ENCODE data around the gene SLC45A3. TPM values are rescaled to one million over a fixed set of nuclear protein-coding genes. Genes with fewer than 3 reads are reported as not detected.

The SLC45A3 gene
- total RNA-seq, 1 experiment from 2014 or later, result 16.7 TPM

- no peaks in the 10 kb centered on the region for H3K4me1 Mint-ChIP-seq
- no peak overlapping the region for H3K4me2 ChIP-seq (ENCODE audit: insufficient read depth, insufficient read length, low read length)
- H3K23me2 ChIP-seq (ENCODE audit: insufficient read length, low read depth, low read length, poor library complexity, severe bottlenecking), result no peaks in the 10 kb centered on the region
- H2AFZ ChIP-seq (ENCODE audit: low read length), result no peak overlapping the region
- no peaks in the 10 kb centered on the region for H3K27me3 ChIP-seq (ENCODE audit: insufficient read depth, low read length)
- no peak overlapping the region for H2BK12ac ChIP-seq (ENCODE audit: insufficient read length, low read depth, low read length)
- H3K56ac ChIP-seq (ENCODE audit: insufficient read length, low read depth, low read length), result no peak overlapping the region
- H3K79me1 ChIP-seq (ENCODE audit: insufficient read depth, low read depth, low read length, poor library complexity, severe bottlenecking), result no peaks in the 10 kb centered on the region
- H2BK15ac ChIP-seq (ENCODE audit: low read depth, low read length), result no peak overlapping the region
- H3K27ac Mint-ChIP-seq, result peak overlapping the region in 1 of 3 experiments; percentile 79; a peak in 3 of 7 replicates
- H4K5ac ChIP-seq (ENCODE audit: insufficient read length, low read depth, low read length), result no peak overlapping the region
- no peaks in the 10 kb centered on the region for H4K20me1 ChIP-seq (ENCODE audit: control insufficient read depth, insufficient read depth, insufficient read length)
- no peak overlapping the region for H3T11ph ChIP-seq (ENCODE audit: low read length)
- H3K9me3 Mint-ChIP-seq, result no peaks in the 10 kb centered on the region
- no peak overlapping the region for H4K91ac ChIP-seq (ENCODE audit: insufficient read length, low read depth, low read length)
- no peak for DNase-seq
- no peak overlapping the region for H3K9ac ChIP-seq (ENCODE audit: extremely low read depth, insufficient read length, low read length)
- no peak overlapping the region for H3K18ac ChIP-seq (ENCODE audit: insufficient read length, low read depth, low read length)
- H2BK120ac ChIP-seq (ENCODE audit: low read depth, low read length, poor library complexity, severe bottlenecking), result no peak overlapping the region
- no peak overlapping the region for H3K14ac ChIP-seq (ENCODE audit: insufficient read depth, low read length)
- H4K8ac ChIP-seq (replicated peaks; ENCODE audit: insufficient read length, low read depth, low read length), result no peak overlapping the region
- H3K36me3 Mint-ChIP-seq (ENCODE audit: insufficient read depth in 1 of 3, low read depth in 3 of 3), result peaks cover 16 to 60% (median 45%) of the 10 kb centered on the region in 3 experiments; a peak in 6 of 7 replicates
- WGBS (ENCODE audit: extremely low coverage, insufficient read length, low lambda C conversion rate), result no CpG with 5 or more reads among the region's 2 CpGs
- H3K4me3 Mint-ChIP-seq, result no peak overlapping the region
- H2BK20ac ChIP-seq (ENCODE audit: low read depth, low read length, poor library complexity, severe bottlenecking), result no peak overlapping the region
- H2BK5ac ChIP-seq (ENCODE audit: insufficient read length, low read length), result no peak overlapping the region
- no peaks in the 10 kb centered on the region for H3K9me3 ChIP-seq (ENCODE audit: control insufficient read depth, low read depth, low read length)
- H3K23ac ChIP-seq (ENCODE audit: insufficient read length, low read depth, low read length), result no peak overlapping the region
- no peak overlapping the region for H3K4ac ChIP-seq (ENCODE audit: low read depth, low read length)
- H3K79me2 ChIP-seq (ENCODE audit: insufficient read depth, low read length), result no peaks in the 10 kb centered on the region
- H3K27ac ChIP-seq (ENCODE audit: insufficient read length, low read depth, low read length), result no peak overlapping the region
- TF ChIP-seq, protein P1, sequence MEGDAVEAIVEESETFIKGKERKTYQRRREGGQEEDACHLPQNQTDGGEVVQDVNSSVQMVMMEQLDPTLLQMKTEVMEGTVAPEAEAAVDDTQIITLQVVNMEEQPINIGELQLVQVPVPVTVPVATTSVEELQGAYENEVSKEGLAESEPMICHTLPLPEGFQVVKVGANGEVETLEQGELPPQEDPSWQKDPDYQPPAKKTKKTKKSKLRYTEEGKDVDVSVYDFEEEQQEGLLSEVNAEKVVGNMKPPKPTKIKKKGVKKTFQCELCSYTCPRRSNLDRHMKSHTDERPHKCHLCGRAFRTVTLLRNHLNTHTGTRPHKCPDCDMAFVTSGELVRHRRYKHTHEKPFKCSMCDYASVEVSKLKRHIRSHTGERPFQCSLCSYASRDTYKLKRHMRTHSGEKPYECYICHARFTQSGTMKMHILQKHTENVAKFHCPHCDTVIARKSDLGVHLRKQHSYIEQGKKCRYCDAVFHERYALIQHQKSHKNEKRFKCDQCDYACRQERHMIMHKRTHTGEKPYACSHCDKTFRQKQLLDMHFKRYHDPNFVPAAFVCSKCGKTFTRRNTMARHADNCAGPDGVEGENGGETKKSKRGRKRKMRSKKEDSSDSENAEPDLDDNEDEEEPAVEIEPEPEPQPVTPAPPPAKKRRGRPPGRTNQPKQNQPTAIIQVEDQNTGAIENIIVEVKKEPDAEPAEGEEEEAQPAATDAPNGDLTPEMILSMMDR (conservative IDR thresholded peaks at IDR 0.05), result no peak
- H3K4me1 ChIP-seq (ENCODE audit: insufficient read depth, low read length), result no peaks in the 10 kb centered on the region
- H3K27me3 Mint-ChIP-seq (ENCODE audit: low read depth), result no peaks in the 10 kb centered on the region
- no peak overlapping the region for H2AK5ac ChIP-seq (ENCODE audit: insufficient read length, low read length)
Measured at GRCh38 chr1:205610036-205610435, 70.3 kb downstream of the SLC45A3 start.

Other genes with a start within 250 kb of the SLC45A3 start
- gene BLACAT1, start 224.5 kb downstream of the SLC45A3 start, total RNA-seq (2021), result 3.8 and 4.0 TPM in 2 replicates
- 34.6 and 38.5 TPM in 2 replicates for gene CDK18, start 175.8 kb downstream of the SLC45A3 start, total RNA-seq (2021)
- gene ELK4, start 48.5 kb downstream of the SLC45A3 start, total RNA-seq (2021), result 28.7 and 31.2 TPM in 2 replicates
- 414 and 427 TPM in 2 replicates for gene NUCKS1, start 69.7 kb upstream of the SLC45A3 start, total RNA-seq (2021)
- 4.2 and 4.4 TPM in 2 replicates for gene RAB29, start 95.0 kb upstream of the SLC45A3 start, total RNA-seq (2021)
- gene SLC41A1, start 132.7 kb upstream of the SLC45A3 start, total RNA-seq (2021), result 18.2 and 19.7 TPM in 2 replicates
- gene PM20D1, start 169.6 kb upstream of the SLC45A3 start, total RNA-seq (2021), result not detected in 2 replicates